ENCODE measurements around the gene CIB4. TPM values are rescaled to one million over a fixed set of nuclear protein-coding genes. Genes with fewer than 3 reads are reported as not detected.

The CIB4 gene
- total and polyA plus RNA-seq, 2 of the 13 experiments (the other 11 are each of a cell fraction or from before 2014, with no cell fraction given): not detected

GRCh38 chr2:26580751-26581150 lies 60.4 kb downstream of the CIB4 start (continued):
- no peak for TF ChIP-seq TRIM24 (CRISPR knock-in tag; IDR thresholded peaks at IDR 0.05)

GRCh38 chr2:26580151-26580550 lies 61.0 kb downstream of the CIB4 start:
- TF ChIP-seq ZNF224 (CRISPR knock-in tag; IDR thresholded peaks at IDR 0.05): no peak
- TF ChIP-seq MTF1 (CRISPR knock-in tag; IDR thresholded peaks at IDR 0.05): no peak
- Histone ChIP-seq H3K4me2 (ENCODE audit: low read depth, low read length) (no peak overlapping the region), H3K9me3 (ENCODE audit: low read length) (no peaks in the 10 kb centered on the region), H3K4me3 (replicated peaks in 1 of 3; ENCODE audit: insufficient read depth in 1 of 3, low read depth in 2 of 3, low read length in 3 of 3) (no peak overlapping the region), H3K9ac (ENCODE audit: insufficient read depth, low read depth, low read length) (no peak overlapping the region), H3K27me3 (ENCODE audit: control insufficient read depth in 1 of 2, insufficient read depth in 2 of 2, low read length in 2 of 2) (peaks cover 30 to 92% of the 10 kb centered on the region in 2 experiments), H3K79me2 (ENCODE audit: insufficient read depth, low read length) (no peaks in the 10 kb centered on the region), H3K36me3 (replicated peaks in 1 of 2; ENCODE audit: control insufficient read depth in 1 of 2, insufficient read depth in 2 of 2, low read length in 2 of 2) (no peaks in the 10 kb centered on the region), H2AFZ (ENCODE audit: low read length) (no peak overlapping the region), H3K27ac (ENCODE audit: extremely low read length, insufficient read depth, low read length) (no peak overlapping the region), H3K4me1 (ENCODE audit: insufficient read depth, low read length) (no peaks in the 10 kb centered on the region), H4K20me1 (ENCODE audit: insufficient read depth, low read length) (peaks cover 9% of the 10 kb centered on the region)
- intact Hi-C loops (cut with micrococcal nuclease; ENCODE audit: unreplicated experiment): no loop called here
- ATAC-seq: no peak
- no peak for DNase-seq (ENCODE audit: low spot score)
- POLR2A ChIA-PET: no interaction called here
- BruUV-seq (replicated peaks): no TSS peak
- no peak for FAIRE-seq
- CTCF ChIA-PET (ENCODE audit: low intra/inter-chr PET ratio, low total read pairs): no interaction called here
- WGBS (ENCODE audit: low lambda C conversion rate): 5% methylated on average over 6 of the region's 6 CpGs
- in situ Hi-C loops (cut with HindIII; ENCODE audit: extremely low pct_ligation_motif_present, low pct_unique_long_range_greater_than_20kb): no loop called here

GRCh38 chr2:26579723-26580040 lies 61.5 kb downstream of the CIB4 start:
- ChIA-PET POLR2A (no interaction called here), CTCF (ENCODE audit: low intra/inter-chr PET ratio, low total read pairs) (no interaction called here)
- H3K4me3 ChIP-seq (replicated peaks in 1 of 3; ENCODE audit: insufficient read depth in 1 of 3, low read depth in 2 of 3, low read length in 3 of 3): no peak overlapping the region
- BruUV-seq (replicated peaks): no TSS peak
- WGBS (ENCODE audit: low lambda C conversion rate): 31% methylated on average over 5 of the region's 5 CpGs
- no peaks in the 10 kb centered on the region for H3K4me1 ChIP-seq (ENCODE audit: insufficient read depth, low read length)
- DNase-seq (ENCODE audit: low spot score) (no peak), FAIRE-seq (no peak), ATAC-seq (no peak)
- in situ Hi-C loops (cut with HindIII; ENCODE audit: extremely low pct_ligation_motif_present, low pct_unique_long_range_greater_than_20kb): loop anchor here (5.0 kb wide), 1 partner anchor 57 kb away; no protein-coding TSS in a partner anchor
- H3K27me3 ChIP-seq (ENCODE audit: control insufficient read depth in 1 of 2, insufficient read depth in 2 of 2, low read length in 2 of 2): peaks cover 29 to 91% of the 10 kb centered on the region in 2 experiments; a peak in 4 of 5 replicates
- H3K27ac ChIP-seq (ENCODE audit: extremely low read length, insufficient read depth, low read length): no peak overlapping the region
- no peak overlapping the region for H3K4me2 ChIP-seq (ENCODE audit: low read depth, low read length)
- peaks cover 9% of the 10 kb centered on the region for H4K20me1 ChIP-seq (ENCODE audit: insufficient read depth, low read length)
- no peak overlapping the region for H2AFZ ChIP-seq (ENCODE audit: low read length)
- no peak overlapping the region for H3K9ac ChIP-seq (ENCODE audit: insufficient read depth, low read depth, low read length)
- intact Hi-C loops (cut with micrococcal nuclease; ENCODE audit: unreplicated experiment): loop anchor here (10.0 kb wide), 1 partner anchor 85 kb away; no protein-coding TSS in a partner anchor
- no peaks in the 10 kb centered on the region for H3K9me3 ChIP-seq (ENCODE audit: low read length)
- H3K36me3 ChIP-seq (replicated peaks in 1 of 2; ENCODE audit: control insufficient read depth in 1 of 2, insufficient read depth in 2 of 2, low read length in 2 of 2): no peaks in the 10 kb centered on the region
- no peaks in the 10 kb centered on the region for H3K79me2 ChIP-seq (ENCODE audit: insufficient read depth, low read length)
- TF ChIP-seq MAX (IDR thresholded peaks at IDR 0.05) (no peak), POLR2A (IDR thresholded peaks at IDR 0.05; ENCODE audit: insufficient read depth in 1 of 2, low read depth in 2 of 2, low read length in 2 of 2) (no peak), ZNF121 (CRISPR knock-in tag; IDR thresholded peaks at IDR 0.05) (no peak), ZNF160 (CRISPR knock-in tag; IDR thresholded peaks at IDR 0.05) (no peak), ZNF530 (CRISPR knock-in tag; IDR thresholded peaks at IDR 0.05; ENCODE audit: low read depth) (no peak), TFE3 (CRISPR knock-in tag; IDR thresholded peaks at IDR 0.05) (no peak), NFRKB (IDR thresholded peaks at IDR 0.05) (no peak), NR2F1 (CRISPR knock-in tag; IDR thresholded peaks at IDR 0.05) (no peak), ZNF790 (CRISPR knock-in tag; IDR thresholded peaks at IDR 0.05; ENCODE audit: borderline replicate concordance) (no peak), GTF2F1 (IDR thresholded peaks at IDR 0.05; ENCODE audit: low read length) (no peak), HNRNPH1 (optimal IDR thresholded peaks at IDR 0.05; ENCODE audit: low read depth, low read length) (no peak), CBX5 (CRISPR knock-in tag; IDR thresholded peaks at IDR 0.05; ENCODE audit: borderline replicate concordance) (no peak), MED13 (CRISPR knock-in tag; IDR thresholded peaks at IDR 0.05) (no peak)

All from HepG2 (cell line).